ENCODE data around the gene CTIF.
"Not testable (repeated sequence)": the region's sequence is repeated elsewhere in the genome, so short reads cannot be mapped to it uniquely, and the experiment has no call there.

CTIF gene

DNA sequence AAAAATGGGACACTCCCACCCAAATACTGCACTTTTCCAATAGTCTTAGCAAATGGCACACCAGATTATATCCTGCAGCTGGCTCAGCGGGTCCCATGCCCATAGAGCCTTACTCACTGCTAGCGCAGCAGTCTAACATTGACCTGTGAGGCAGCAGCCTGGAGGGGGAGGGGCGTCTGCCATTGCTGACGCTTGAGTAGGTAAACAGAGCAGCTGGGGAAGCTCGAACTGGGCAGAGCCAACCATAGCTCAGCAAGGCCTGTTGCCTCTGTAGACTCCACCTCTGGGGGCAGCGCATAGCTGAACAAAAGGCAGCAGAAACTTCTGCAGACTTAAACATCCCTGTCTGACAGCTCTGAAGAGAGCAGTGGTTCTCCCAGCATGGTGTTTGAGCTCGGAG is 110.4 kb downstream of the CTIF start:
- DNase-seq = peak; percentile 76

- DNase-seq = not testable (repeated sequence)
Measured at GRCh38 chr18:48654591-48654990, 115.8 kb downstream of the CTIF start.

DNA sequence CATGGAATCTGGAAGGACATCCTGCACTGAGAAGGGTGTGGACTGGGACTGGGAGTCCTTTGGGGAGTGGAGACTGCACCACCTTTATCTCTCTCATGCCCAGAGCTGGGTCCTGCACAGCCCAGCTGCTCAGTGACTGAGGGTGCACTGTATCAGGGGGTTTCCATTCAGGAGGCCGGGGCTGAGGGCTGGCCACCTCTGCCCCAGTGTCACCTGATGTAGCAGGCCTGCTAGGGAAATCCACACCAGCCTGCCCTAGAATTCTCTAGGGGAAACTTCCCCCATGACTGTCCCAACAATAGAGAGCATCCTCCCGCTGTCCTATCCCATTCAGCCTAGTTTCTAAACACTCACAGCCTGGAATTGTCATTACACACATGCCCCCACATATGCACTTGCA is 116.7 kb downstream of the CTIF start:
- DNase-seq = peak; percentile 32

GRCh38 chr18:48656176-48656575 is 117.3 kb downstream of the CTIF start:
- no peak for DNase-seq

DNA sequence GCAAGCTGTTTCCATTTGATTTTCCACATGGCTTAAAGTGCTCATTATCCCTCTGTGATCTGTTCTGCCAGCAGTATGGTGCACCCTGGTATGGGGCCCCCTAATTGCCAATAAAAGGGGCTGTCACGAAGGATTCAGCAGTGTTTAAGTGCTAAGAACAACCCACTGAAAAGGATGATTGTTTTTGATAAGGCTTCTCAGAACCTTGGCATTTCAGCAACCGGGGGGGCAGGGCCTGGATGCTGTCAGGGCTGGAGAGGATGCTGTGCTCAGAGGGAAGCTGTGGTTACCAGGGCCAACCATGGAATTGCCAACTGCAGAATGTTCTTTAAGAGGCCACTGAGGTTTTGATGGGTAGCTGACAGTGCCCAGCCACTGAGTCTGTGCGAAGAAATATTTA is 117.8 kb downstream of the CTIF start:
- peak; percentile 84 for DNase-seq

DNA sequence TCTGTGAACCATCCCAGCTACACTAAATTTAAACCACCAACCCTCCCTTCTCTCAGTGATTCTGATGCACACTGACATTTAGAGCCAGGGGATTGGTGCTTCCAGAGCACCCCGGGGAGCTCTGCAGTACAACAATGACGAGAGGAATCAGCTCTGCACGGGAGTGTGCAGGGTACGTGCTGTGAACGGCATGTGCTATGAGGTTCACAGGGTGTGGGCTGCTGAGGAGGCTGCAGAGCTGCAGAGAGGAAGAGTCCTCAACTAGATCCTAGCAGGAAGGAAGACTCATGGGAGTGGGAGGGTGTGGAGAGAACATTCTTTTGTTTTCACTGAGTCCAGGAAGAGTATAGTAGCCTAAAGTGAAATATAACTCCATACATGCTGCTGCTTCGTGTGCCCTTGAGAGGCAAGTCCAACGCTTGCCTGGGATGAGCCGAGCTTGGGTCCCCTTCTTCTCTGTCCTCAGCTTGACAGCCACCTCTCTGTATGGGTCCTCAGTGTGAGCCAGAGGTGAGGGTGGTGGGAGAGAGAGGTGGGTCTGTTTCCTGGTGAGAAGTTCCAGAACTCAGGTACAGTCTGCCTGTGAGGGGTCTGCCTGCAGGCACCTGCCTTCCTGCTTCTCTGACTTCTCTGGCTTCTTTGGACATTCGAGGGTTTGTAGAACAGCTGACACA is 118.8 kb downstream of the CTIF start:
- DNase-seq = peak; percentile 69

GRCh38 chr18:48658721-48659120 is 119.9 kb downstream of the CTIF start:
- no peak for DNase-seq

DNA sequence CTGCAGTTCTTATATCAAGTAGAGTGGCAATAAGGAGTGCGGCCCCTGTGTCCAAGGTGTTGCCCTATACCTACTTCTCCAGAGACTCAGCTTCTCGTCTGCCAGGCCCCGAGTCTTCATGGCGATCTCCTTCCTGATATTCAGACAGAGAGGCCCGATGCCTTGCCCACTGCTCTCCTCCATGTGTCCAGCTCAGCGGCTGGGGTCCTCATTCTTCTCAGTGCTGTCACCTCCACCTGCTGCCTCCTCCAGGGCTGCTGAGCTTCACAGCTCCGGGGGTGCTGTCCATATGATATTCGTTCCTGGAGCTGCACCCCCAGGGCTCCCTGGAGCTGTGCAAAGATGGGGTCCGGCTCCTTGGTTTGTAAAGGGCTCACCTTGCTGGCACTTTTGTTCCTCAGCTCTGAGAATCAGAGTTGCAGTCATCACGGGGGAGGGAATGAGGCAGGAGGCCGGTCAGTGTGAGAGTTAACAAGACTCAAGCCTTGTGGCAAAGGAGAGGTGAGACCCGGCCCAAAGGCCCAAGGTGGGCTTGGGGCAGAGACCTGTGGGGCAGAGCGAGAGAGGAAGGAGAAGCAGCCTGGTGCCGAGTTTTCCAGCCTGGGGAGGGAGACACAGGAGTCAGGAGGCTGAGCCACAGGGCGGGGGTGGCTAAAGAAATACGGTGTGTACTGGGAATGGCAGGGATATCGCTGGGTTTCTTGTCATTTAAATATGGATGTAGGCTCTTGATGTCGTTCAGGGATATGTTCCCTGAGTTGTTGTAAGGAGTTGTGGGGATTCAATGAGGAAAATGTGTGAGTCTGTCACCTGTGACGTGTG is 120.6 kb downstream of the CTIF start:
- no peak for DNase-seq

- DNase-seq = peak; percentile 43
Measured at GRCh38 chr18:48660346-48661228, 121.8 kb downstream of the CTIF start.

DNA sequence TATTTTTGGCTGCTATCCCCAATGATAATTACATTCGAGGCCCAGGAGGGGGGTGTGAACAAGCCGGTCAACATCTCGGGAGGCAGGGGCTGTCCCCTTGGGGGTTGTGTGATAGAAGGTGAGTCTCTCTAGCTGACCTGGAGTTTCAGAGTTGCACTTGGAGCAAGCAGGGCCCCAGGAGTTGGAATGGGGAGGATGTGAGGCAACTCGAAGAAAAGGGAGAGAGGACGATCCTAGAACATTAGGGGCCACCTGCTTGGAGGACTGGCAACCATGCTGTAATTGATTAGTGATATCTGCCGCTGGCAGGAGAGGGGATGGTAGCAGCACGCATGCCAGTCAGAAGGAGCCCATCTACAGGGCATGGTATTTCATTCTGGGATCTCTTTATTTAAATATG is 122.6 kb downstream of the CTIF start:
- DNase-seq = no peak

DNA sequence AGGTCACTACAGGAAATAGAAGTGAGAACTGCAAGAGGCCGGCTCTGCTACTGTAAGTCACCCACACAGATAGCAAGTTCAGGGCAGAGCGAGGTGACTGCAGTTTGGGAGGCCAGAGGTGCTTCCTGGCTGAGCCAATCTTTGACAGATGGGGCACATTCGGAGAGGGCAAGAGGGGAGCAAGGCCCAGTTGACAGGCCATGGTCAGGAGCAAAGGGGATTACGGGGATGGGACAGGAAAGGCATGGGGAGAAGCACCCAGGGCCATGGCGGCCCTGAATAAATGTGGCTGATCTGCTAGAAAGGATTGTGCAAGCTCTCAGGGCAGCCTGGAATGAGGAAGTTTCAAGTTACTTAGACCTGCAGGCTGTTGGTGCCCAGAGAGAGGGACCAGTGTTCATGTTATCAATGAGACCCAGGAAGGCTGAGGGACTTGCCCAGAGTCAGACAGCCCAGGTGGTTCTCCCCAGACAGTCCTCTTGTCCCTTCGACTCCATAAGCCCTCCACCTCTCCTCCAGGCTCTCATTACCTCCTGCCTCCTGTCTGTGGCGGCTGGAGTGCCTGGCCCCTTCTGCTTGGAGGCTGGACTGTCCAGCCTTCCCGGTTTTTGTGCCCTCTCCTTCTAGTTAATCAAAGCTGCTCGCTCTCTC is 123.3 kb downstream of the CTIF start:
- DNase-seq = peak; percentile 31

DNA sequence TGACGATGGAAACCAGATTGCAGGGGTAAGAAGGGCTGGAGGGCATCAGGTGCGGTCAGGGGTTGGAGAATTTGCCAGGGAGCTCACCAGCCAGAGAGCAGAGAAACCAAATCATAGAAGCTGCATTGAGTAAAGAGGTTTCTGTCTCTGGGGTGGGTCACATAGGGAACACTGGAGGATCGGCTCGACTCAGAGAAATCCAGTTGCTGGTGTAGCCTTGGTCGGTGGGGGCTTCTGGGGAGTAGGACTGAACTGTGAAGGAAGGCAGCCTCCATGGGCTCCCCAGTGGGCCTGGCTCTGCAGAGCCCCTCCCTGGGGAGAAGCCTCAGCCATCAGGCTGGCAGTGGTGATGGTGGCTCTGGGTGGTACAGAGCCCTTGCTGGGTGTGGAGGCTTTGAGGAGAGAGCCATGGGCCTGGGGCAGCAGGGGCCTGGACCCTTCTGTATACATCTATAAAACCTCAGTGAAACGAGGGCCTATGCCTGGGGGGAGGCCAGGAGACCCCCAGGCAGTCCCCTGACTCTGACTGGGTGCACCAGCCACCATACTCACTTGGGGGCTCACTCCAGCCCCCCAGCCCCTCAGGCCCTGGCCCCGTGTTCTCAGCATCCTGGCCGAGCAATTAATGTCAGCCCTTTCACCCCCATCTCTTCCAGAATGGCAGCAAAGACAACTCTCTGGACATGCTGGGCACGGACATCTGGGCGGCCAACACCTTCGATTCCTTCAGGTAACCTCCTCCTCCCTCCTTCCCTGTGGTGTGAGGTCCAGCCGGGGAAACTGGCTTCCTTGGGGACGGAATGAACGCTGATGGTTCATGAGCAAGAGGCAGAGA is 124.5 kb downstream of the CTIF start:
- no peak for DNase-seq

- DNase-seq = peak; percentile 86
Measured at GRCh38 chr18:48663931-48664847, 125.4 kb downstream of the CTIF start.

DNA sequence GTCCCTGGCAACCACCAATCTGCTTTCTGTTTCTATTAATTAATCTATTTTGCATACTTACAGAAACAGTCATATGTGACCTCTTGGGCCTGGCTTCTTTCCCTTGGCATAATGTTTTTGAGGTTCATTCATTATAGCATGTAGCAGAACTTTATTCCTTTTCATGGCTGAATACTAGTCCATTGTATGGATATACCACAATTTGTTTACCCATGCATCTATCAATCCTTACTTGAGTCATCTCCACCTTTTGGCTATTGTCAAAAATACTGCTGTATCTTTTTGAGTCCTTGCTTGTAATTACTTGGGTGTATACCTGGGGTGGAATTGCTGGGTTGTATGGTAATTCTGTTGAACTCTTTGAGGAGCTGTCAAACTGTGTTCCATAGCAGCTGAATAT is 126.8 kb downstream of the CTIF start:
- DNase-seq = no peak

- DNase-seq = no peak
Measured at GRCh38 chr18:48666613-48667012, 127.8 kb downstream of the CTIF start.

GRCh38 chr18:48667276-48668254 is 128.7 kb downstream of the CTIF start:
- peak; percentile 53 for DNase-seq

DNA sequence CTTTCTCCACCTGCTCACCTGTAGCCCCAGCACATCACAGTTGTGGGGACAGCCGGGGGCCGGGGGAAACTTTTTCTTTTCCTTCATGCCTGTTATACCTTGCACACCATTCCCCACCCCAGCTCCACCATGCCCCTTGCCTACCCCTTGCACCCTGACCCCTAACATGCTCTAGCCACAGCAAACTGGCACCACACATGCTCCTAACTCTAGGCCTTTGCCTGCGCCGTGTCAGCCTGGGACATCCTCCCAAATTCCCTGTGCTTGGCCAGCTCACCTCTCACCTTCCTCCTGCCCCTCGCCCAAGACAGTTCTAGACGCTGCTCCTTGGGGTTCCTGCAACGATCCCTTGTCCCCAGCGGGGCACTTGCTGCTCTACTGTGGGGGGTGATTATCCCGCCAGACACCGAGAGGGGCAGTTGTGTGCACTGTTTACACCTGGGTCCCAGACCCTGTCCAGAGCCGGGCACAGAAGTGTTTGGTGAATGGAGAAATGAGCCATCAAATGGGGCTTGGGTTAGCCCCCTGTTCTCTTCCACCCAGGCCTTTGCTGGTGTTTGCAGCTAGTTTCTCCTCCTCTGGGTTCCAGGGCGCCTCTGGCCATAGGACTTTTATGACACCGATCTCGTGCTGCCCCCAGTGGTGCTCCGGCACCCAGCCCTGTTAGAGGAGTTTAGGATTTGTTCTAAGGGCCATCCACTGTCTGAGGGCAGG is 129.8 kb downstream of the CTIF start:
- DNase-seq = no peak

DNA sequence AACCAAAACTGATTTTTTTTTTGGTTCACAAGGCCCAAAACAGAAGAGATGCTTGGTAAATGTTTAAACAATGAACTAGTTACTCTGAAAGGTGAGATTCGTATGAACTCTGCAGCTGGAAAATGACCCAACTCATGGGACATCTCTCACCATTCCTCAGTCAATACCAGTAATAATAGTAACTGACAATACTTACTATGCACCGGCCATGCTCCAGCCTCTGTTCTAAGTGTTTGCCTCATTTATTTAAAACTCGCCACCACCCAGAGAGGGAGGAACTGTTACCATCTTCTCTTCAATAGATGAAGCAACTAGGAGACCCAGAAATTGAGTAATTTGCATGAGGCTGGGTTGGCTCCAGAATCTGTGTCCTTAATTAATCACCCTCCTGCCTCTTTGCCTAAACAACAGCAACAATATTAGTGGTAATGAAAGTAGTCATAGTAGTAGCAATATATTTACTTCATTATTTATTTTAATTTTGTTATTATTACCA is 130.4 kb downstream of the CTIF start:
- no peak for DNase-seq

All from retina (tissue), 1 donor.